Adipose tissue (tissue), 3 donors: Measurements from ENCODE around the gene TNIK. TPM values are rescaled to one million over a fixed set of nuclear protein-coding genes. Genes with fewer than 3 reads are reported as not detected.
"Not testable (repeated sequence)": the region's sequence is repeated elsewhere in the genome, so short reads cannot be mapped to it uniquely, and the experiment has no call there.

Source experiments
- H3K27ac ChIP-seq: one replicate; pipeline ENCODE4 v1.5.1; 2013; ENCODE audit warnings: low read depth, low read length
- WGBS, 3 donors: extraction: QIAGEN DNeasy Blood & Tissue Kit; methylation state at CpG; one replicate each; pipeline ENCODE4 v1.1.7; 2013; 5-methylcytosine and 5-hydroxymethylcytosine counted together
- polyA plus RNA-seq, 3 donors: library from polyadenylated mRNA; stranded (reverse); fragments of 200-250 nt; gene quantifications; one replicate each; pipeline ENCODE4 v1.2.3, GENCODE V29; 2013
- donor health status: healthy with polysubstance abuse.
- donor health status: Bipolar disorder and iron deficiency.
- donor health status: healthy.

Gene TNIK
- polyA plus RNA-seq, 3 donors = 0.91 to 6.6 (median 1.5) TPM

GRCh38 chr3:171242170-171242569, 218.0 kb downstream of the TNIK start:
- WGBS, 3 donors = 59 to 90% (median 67%) methylated on average over 2 of the region's 2 CpGs

GRCh38 chr3:171241655-171242054, 218.6 kb downstream of the TNIK start:
- 93 to 100% (median 98%) methylated on average over 2 of the region's 2 CpGs for WGBS, 3 donors
- H3K27ac ChIP-seq = not testable (repeated sequence)

More at GRCh38 chr3:171242170-171242569, 218.0 kb downstream of the TNIK start:
- no peak overlapping the region for H3K27ac ChIP-seq

GRCh38 chr3:171240504-171240835, 219.7 kb downstream of the TNIK start:
- WGBS, 3 donors = 83 to 95% (median 85%) methylated on average over 3 of the region's 3 CpGs
- H3K27ac ChIP-seq = no peak overlapping the region

DNA sequence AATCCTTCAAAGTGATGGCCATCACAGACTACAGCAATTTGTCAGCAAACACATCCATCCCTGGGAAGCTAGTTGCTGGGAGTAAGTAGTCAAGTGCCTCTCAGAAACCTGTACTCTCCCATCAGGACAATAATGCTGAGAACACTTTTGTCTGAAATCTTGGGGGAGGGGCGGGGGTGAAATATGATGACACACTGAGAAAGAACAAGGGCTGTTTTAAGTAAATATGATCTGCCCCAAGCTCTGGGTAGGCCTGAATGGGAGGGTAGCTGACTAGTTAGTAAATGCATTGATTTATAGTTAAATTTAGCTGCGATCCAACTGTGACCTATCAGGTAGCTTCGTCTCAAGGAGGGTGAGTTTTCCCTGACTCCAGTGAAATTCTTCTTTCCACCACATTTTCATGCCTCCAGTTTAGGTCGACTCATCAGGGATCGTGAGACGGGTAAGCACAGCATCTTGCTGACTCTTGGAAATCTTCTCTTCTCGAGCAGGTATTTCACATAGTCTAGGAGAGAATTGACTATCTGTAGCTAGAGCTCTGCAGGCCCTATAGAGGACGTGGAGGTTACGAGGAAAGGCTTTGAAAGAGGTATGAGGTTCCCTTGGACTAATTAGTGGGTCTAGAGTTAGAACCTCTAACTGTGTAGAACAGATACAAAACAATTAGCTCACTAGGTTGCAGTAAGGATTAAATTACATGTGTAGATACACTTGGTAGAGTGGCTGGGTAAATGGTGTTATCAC, 220.3 kb downstream of the TNIK start:
- 92 to 94% (median 92%) methylated on average over 9 of the region's 9 CpGs for WGBS, 3 donors
- no peak overlapping the region for H3K27ac ChIP-seq

GRCh38 chr3:171237009-171237385, 223.2 kb downstream of the TNIK start:
- H3K27ac ChIP-seq = no peak overlapping the region
- 84 to 94% (median 90%) methylated on average over 2 of the region's 2 CpGs for WGBS, 3 donors

GRCh38 chr3:171236265-171237008, 223.8 kb downstream of the TNIK start:
- 60 to 79% (median 67%) methylated on average over 8 of the region's 8 CpGs for WGBS, 3 donors

DNA sequence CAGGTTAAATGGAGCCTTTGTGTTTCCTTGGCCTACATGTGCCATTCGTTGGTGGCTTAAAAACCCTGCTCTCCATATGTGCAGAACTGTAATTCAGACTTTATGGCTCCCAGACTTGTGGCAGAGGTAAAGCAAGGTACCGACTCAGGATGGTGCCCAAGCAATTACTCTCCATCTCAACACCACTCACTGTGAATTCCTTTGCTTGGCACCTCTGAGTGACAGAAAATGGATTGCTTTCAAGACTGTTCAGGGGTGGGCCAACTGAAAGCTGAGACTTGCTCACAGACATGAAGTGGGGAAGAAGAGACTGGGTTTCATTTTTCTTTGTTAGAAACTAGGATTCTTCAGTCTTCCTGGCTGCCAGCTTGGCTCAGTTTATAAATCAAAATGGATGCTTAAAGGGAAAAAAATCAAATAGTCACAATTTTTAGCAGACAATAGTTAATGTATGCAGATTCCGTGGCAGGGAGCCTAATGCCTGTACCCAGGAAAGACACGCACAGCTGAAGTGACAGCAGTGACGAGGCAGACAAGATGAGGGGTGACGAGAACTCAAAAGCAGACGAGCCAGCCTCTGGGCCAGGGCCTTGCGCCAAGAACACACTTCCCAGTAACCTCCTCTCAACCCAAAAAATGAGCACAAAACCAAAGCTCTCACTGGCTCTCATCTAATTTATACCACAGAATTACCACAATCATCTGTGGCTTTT, 225.8 kb downstream of the TNIK start:
- 89 to 95% (median 91%) methylated on average over 8 of the region's 8 CpGs for WGBS, 3 donors
- no peak overlapping the region for H3K27ac ChIP-seq

More at GRCh38 chr3:171236265-171237008, 223.8 kb downstream of the TNIK start:
- no peak overlapping the region for H3K27ac ChIP-seq

- H3K27ac ChIP-seq = no peak overlapping the region
- WGBS, 3 donors = 67 to 89% (median 79%) methylated on average over 4 of the region's 4 CpGs
These were observed 228.8 kb downstream of the TNIK start for GRCh38 chr3:171231361-171231760.

DNA sequence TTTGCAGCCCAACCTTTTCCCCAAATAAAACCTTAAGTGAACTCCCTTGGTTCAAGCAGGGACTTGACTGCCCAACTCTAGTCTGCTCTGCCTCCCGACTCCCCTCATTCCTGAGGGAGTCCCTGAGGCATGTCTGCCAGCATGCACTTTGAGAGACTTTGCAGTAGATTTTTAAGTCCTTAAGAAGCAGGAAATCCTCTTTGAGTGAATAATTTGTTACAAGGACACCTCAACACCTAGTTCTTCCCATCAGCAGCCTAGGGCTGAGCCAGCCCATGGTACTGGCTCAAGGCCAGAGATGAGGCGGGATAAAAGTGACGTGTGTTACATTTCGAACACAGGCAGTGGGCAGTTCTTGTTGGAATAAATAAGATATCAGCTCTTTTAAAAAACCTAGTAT, 229.3 kb downstream of the TNIK start:
- 49 to 77% (median 67%) methylated on average over 4 of the region's 4 CpGs for WGBS, 3 donors
- H3K27ac ChIP-seq = no peak overlapping the region

GRCh38 chr3:171229173-171229572, 231.0 kb downstream of the TNIK start:
- 92 to 95% (median 93%) methylated on average over 2 of the region's 2 CpGs for WGBS, 3 donors
- H3K27ac ChIP-seq = no peak overlapping the region

DNA sequence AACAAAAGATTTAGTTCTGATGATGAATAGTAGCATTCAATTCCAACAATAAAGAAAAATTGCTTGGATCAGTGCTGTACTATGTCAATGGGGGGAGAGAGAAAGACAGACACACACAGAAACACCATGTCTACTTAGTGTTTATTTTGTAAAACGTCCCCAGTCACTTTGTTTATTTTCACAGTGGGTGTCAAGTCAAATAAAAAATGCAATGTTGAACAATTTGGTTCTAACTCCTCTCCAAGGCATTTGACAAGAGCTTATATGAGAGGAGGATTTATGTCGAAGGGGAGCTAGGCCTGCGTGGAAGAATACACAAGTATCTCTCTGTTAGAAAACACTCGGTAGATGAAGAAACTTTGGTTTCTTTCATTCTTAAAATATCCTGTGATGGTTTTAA, 232.0 kb downstream of the TNIK start:
- no peak overlapping the region for H3K27ac ChIP-seq
- WGBS, 3 donors = 69 to 78% (median 69%) methylated on average over 4 of the region's 4 CpGs

DNA sequence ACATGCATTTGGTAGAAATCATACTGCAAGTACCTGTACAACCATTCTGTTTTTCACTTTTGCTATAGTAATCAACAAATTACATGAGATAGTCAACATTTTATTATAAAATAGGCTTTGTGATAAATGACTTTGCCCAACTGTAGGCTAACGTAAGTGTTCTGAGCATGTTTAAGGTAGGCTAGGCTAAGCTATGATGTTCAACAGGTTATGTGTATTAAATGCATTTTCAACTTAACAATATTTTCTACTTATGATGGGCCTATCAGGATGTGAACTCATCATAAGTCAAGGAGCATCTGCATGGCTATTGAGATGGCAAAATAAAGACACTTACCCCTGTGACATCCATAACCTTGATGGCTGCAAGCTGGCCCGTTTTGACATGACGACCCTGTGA, 232.4 kb downstream of the TNIK start:
- WGBS, 3 donors = 83 to 86% (median 85%) methylated on average over 3 of the region's 3 CpGs

GRCh38 chr3:171227359-171227758, 232.8 kb downstream of the TNIK start:
- H3K27ac ChIP-seq = no peak overlapping the region

More for the DNA sequence above, 232.4 kb downstream of the TNIK start:
- H3K27ac ChIP-seq = no peak overlapping the region

DNA sequence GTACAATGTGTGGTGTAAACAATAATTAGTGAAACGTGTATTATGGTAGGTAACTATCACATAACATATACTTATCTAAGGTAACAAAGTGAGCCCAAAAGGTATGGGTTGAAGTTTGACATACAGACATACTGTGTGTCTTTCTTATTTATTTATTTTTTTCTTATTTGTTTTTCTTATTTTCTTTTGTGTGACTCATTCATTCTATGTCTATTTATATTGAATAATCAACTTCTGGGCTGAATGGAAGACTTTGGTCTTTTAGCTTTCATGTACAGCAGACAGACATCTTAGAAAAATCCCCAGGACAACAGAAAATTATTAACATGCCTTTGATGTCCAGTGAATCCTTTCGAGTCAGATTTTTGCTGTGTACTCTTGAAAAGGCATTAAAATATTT, 233.4 kb downstream of the TNIK start:
- no peak overlapping the region for H3K27ac ChIP-seq
- 72 to 94% (median 88%) methylated on average over 2 of the region's 2 CpGs for WGBS, 3 donors

GRCh38 chr3:171225708-171226107, 234.5 kb downstream of the TNIK start:
- no peak overlapping the region for H3K27ac ChIP-seq
- 71 to 89% (median 78%) methylated on average over 1 of the region's 1 CpG for WGBS, 3 donors

DNA sequence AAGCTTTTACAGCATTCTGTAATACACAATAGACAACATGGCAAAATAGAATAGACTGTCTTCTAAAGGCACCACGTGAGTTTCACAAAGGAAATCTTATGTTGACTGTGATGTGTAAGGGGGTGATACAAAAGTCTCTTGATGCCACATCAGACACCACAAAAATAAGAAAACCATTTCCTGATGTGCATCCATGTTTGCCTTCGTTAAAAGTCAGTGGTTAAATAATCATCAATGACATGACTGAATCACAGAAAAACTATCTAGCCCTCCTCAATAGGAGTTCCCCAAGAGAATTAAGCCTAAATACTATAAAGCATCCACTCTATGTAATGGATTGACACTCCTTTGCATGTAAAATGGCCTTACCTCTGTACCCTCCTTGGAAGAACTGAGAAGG, 235.0 kb downstream of the TNIK start:
- H3K27ac ChIP-seq = no peak overlapping the region
- WGBS, 3 donors = 83 to 90% (median 88%) methylated on average over 2 of the region's 2 CpGs

DNA sequence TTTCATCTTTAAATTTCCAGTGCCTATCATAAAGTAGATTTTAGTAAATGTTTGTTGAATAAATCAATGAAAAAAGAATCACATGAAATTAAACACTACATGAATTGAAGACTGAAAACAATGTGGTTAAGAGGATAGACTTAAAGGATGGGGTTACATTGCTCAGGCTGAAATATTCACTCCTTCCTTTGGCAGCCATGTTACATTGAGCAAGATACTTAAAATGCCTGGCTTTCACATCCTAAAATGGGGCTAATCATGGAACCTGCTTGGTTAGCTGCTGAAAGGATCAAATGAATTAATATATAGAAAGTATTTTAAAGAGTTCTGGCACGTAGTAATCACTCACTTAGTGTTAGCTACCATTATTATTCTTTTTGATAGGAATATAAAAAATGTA, 236.8 kb downstream of the TNIK start:
- H3K27ac ChIP-seq = no peak overlapping the region
- 84 to 97% (median 93%) methylated on average over 1 of the region's 1 CpG for WGBS, 3 donors

DNA sequence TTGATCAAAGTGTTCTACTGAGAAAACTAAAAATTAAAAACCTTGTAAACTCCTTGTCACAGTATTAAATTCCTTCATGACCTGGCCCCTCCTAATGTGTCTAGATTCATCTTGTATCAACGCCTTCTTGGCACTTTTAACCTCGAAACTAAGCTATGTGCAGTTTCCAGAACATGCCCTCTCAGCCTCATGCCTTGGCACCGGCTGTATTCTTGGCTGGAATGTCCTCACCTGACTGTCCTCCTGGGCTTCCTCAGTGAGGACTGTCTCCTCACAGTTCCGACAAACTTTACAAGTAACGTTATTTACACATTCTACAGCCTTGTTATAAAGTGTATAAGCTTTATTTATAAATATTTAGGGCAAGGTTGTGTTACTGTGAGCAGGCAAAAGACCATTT, 237.2 kb downstream of the TNIK start:
- 70 to 86% (median 77%) methylated on average over 5 of the region's 5 CpGs for WGBS, 3 donors
- no peak overlapping the region for H3K27ac ChIP-seq

DNA sequence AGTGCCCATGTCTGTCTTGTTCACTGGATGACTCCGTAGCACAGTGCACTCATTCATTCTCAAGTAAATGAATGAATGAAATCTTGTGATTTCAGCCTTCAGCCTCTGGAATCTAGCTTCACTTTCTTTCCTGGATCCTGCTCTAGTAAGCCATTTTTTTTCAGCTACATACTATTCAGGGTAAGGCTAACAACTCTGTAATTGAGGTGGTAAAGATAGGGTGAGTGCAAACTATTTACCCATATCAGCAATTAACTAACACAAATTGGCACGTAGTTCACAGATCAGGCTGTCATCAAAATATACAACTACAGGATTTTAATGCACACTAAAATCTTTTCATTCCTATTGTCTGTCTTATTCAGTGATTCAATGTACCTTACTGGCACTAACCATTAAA, 238.6 kb downstream of the TNIK start:
- 81 to 95% (median 92%) methylated on average over 2 of the region's 2 CpGs for WGBS, 3 donors
- H3K27ac ChIP-seq = no peak overlapping the region
